ENCODE data around the gene BTBD17.
A peak's percentile ranks its signal among the peaks of the same experiment; 100 is the strongest.
"Not testable (repeated sequence)": the region's sequence is repeated elsewhere in the genome, so short reads cannot be mapped to it uniquely, and the experiment has no call there.

Gene BTBD17

GRCh38 chr17:74361230-74362068, at the start of gene BTBD17:
Gene BTBD17 (minus strand): TSS chr17:74361868. CDS start chr17:74361819, 49 bp downstream.
- no peaks in the 10 kb centered on the region for H3K36me3 ChIP-seq (ENCODE audit: control insufficient read depth, insufficient read depth, low read length)
- H3K9me3 ChIP-seq (ENCODE audit: control insufficient read depth, insufficient read depth, low read length) = no peaks in the 10 kb centered on the region
- peaks cover 22% of the 10 kb centered on the region for H3K27me3 ChIP-seq (ENCODE audit: control insufficient read depth, insufficient read depth, low read length)
- H3K27ac ChIP-seq (ENCODE audit: low read depth, low read length) = peak within 1 kb of the TSS; percentile 55
- H3K4me1 ChIP-seq (ENCODE audit: control insufficient read depth, insufficient read depth, low read length) = peaks cover 9% of the 10 kb centered on the region
- H3K9ac ChIP-seq (ENCODE audit: low read depth, low read length) = 0 out of 2 replicates have a peak within 1 kb of the TSS, but pooled peaks have one; percentile 5
- H3K4me3 ChIP-seq (ENCODE audit: low read depth, low read length) = 0 out of 2 replicates have a peak within 1 kb of the TSS, but pooled peaks have one; percentile 47

- Histone ChIP-seq H3K9me3 (ENCODE audit: control insufficient read depth, insufficient read depth, low read length) (peaks cover 3% of the 10 kb centered on the region; the same call in 1 of the 2 replicates), H3K4me3 (ENCODE audit: low read depth, low read length) (no peak overlapping the region), H3K36me3 (ENCODE audit: control insufficient read depth, insufficient read depth, low read length) (no peaks in the 10 kb centered on the region), H3K27ac (ENCODE audit: low read depth, low read length) (no peak overlapping the region), H3K27me3 (ENCODE audit: control insufficient read depth, insufficient read depth, low read length) (no peaks in the 10 kb centered on the region), H3K9ac (ENCODE audit: low read depth, low read length) (no peak overlapping the region), H3K4me1 (ENCODE audit: control insufficient read depth, insufficient read depth, low read length) (0 out of 2 replicates have a peak, but pooled peaks cover 4% of the 10 kb centered on the region)
Measured at GRCh38 chr17:74410001-74410443, 48.4 kb upstream of the BTBD17 start.

GRCh38 chr17:74408815-74409214, 47.1 kb upstream of the BTBD17 start:
- Histone ChIP-seq H3K36me3 (ENCODE audit: control insufficient read depth, insufficient read depth, low read length) (no peaks in the 10 kb centered on the region), H3K4me1 (ENCODE audit: control insufficient read depth, insufficient read depth, low read length) (peaks cover 15% of the 10 kb centered on the region), H3K9ac (ENCODE audit: low read depth, low read length) (no peak overlapping the region), H3K4me3 (ENCODE audit: low read depth, low read length) (no peak overlapping the region), H3K27ac (ENCODE audit: low read depth, low read length) (no peak overlapping the region), H3K9me3 (ENCODE audit: control insufficient read depth, insufficient read depth, low read length) (peaks cover 3% of the 10 kb centered on the region; the same call in 1 of the 2 replicates), H3K27me3 (ENCODE audit: control insufficient read depth, insufficient read depth, low read length) (no peaks in the 10 kb centered on the region)

- Histone ChIP-seq H3K27me3 (ENCODE audit: control insufficient read depth, insufficient read depth, low read length) (no peaks in the 10 kb centered on the region), H3K9ac (ENCODE audit: low read depth, low read length) (no peak overlapping the region)
Measured at GRCh38 chr17:74408262-74408661, 46.6 kb upstream of the BTBD17 start.

GRCh38 chr17:74407384-74407783, 45.7 kb upstream of the BTBD17 start:
- no peaks in the 10 kb centered on the region for H3K36me3 ChIP-seq (ENCODE audit: control insufficient read depth, insufficient read depth, low read length)
- no peaks in the 10 kb centered on the region for H3K27me3 ChIP-seq (ENCODE audit: control insufficient read depth, insufficient read depth, low read length)
- no peak overlapping the region for H3K4me3 ChIP-seq (ENCODE audit: low read depth, low read length)
- H3K27ac ChIP-seq (ENCODE audit: low read depth, low read length) = no peak overlapping the region
- peaks cover 3% of the 10 kb centered on the region; the same call in 1 of the 2 replicates for H3K9me3 ChIP-seq (ENCODE audit: control insufficient read depth, insufficient read depth, low read length)
- H3K9ac ChIP-seq (ENCODE audit: low read depth, low read length) = no peak overlapping the region
- peaks cover 19% of the 10 kb centered on the region for H3K4me1 ChIP-seq (ENCODE audit: control insufficient read depth, insufficient read depth, low read length)

More at GRCh38 chr17:74408262-74408661, 46.6 kb upstream of the BTBD17 start:
- Histone ChIP-seq H3K36me3 (ENCODE audit: control insufficient read depth, insufficient read depth, low read length) (no peaks in the 10 kb centered on the region), H3K4me1 (ENCODE audit: control insufficient read depth, insufficient read depth, low read length) (peaks cover 19% of the 10 kb centered on the region), H3K27ac (ENCODE audit: low read depth, low read length) (no peak overlapping the region), H3K4me3 (ENCODE audit: low read depth, low read length) (no peak overlapping the region), H3K9me3 (ENCODE audit: control insufficient read depth, insufficient read depth, low read length) (peaks cover 3% of the 10 kb centered on the region; the same call in 1 of the 2 replicates)

GRCh38 chr17:74405311-74405710, 43.6 kb upstream of the BTBD17 start:
- not testable (repeated sequence) for H3K9ac ChIP-seq (ENCODE audit: low read depth, low read length); H3K27ac ChIP-seq (ENCODE audit: low read depth, low read length); H3K9me3 ChIP-seq (ENCODE audit: control insufficient read depth, insufficient read depth, low read length); H3K4me3 ChIP-seq (ENCODE audit: low read depth, low read length); H3K27me3 ChIP-seq (ENCODE audit: control insufficient read depth, insufficient read depth, low read length); H3K36me3 ChIP-seq (ENCODE audit: control insufficient read depth, insufficient read depth, low read length)
- H3K4me1 ChIP-seq (ENCODE audit: control insufficient read depth, insufficient read depth, low read length) = peaks cover 19% of the 10 kb centered on the region

GRCh38 chr17:74404789-74405188, 43.1 kb upstream of the BTBD17 start:
- H3K27me3 ChIP-seq (ENCODE audit: control insufficient read depth, insufficient read depth, low read length) = no peaks in the 10 kb centered on the region
- H3K9me3 ChIP-seq (ENCODE audit: control insufficient read depth, insufficient read depth, low read length) = no peaks in the 10 kb centered on the region
- H3K36me3 ChIP-seq (ENCODE audit: control insufficient read depth, insufficient read depth, low read length) = no peaks in the 10 kb centered on the region
- H3K9ac ChIP-seq (ENCODE audit: low read depth, low read length) = 0 out of 2 replicates have a peak overlapping the region, but pooled peaks have one; percentile 27
- H3K27ac ChIP-seq (ENCODE audit: low read depth, low read length) = peak overlapping the region; percentile 28
- H3K4me3 ChIP-seq (ENCODE audit: low read depth, low read length) = 0 out of 2 replicates have a peak overlapping the region, but pooled peaks have one; percentile 12
- peaks cover 15% of the 10 kb centered on the region for H3K4me1 ChIP-seq (ENCODE audit: control insufficient read depth, insufficient read depth, low read length)

GRCh38 chr17:74404218-74404617, 42.5 kb upstream of the BTBD17 start:
- Histone ChIP-seq H3K9me3 (ENCODE audit: control insufficient read depth, insufficient read depth, low read length) (no peaks in the 10 kb centered on the region), H3K36me3 (ENCODE audit: control insufficient read depth, insufficient read depth, low read length) (no peaks in the 10 kb centered on the region), H3K27ac (ENCODE audit: low read depth, low read length) (peak overlapping the region; percentile 28), H3K4me1 (ENCODE audit: control insufficient read depth, insufficient read depth, low read length) (peaks cover 15% of the 10 kb centered on the region), H3K4me3 (ENCODE audit: low read depth, low read length) (0 out of 2 replicates have a peak overlapping the region, but pooled peaks have one; percentile 12), H3K27me3 (ENCODE audit: control insufficient read depth, insufficient read depth, low read length) (no peaks in the 10 kb centered on the region), H3K9ac (ENCODE audit: low read depth, low read length) (0 out of 2 replicates have a peak overlapping the region, but pooled peaks have one; percentile 27)

- Histone ChIP-seq H3K9me3 (ENCODE audit: control insufficient read depth, insufficient read depth, low read length) (no peaks in the 10 kb centered on the region), H3K27me3 (ENCODE audit: control insufficient read depth, insufficient read depth, low read length) (no peaks in the 10 kb centered on the region), H3K9ac (ENCODE audit: low read depth, low read length) (no peak overlapping the region), H3K27ac (ENCODE audit: low read depth, low read length) (no peak overlapping the region), H3K36me3 (ENCODE audit: control insufficient read depth, insufficient read depth, low read length) (no peaks in the 10 kb centered on the region), H3K4me1 (ENCODE audit: control insufficient read depth, insufficient read depth, low read length) (peaks cover 15% of the 10 kb centered on the region), H3K4me3 (ENCODE audit: low read depth, low read length) (no peak overlapping the region)
Measured at GRCh38 chr17:74403512-74404137, 42.0 kb upstream of the BTBD17 start.

GRCh38 chr17:74402048-74402447, 40.4 kb upstream of the BTBD17 start:
- H3K9me3 ChIP-seq (ENCODE audit: control insufficient read depth, insufficient read depth, low read length) = no peaks in the 10 kb centered on the region
- no peak overlapping the region for H3K27ac ChIP-seq (ENCODE audit: low read depth, low read length)
- H3K4me1 ChIP-seq (ENCODE audit: control insufficient read depth, insufficient read depth, low read length) = peaks cover 15% of the 10 kb centered on the region
- H3K36me3 ChIP-seq (ENCODE audit: control insufficient read depth, insufficient read depth, low read length) = no peaks in the 10 kb centered on the region
- H3K9ac ChIP-seq (ENCODE audit: low read depth, low read length) = no peak overlapping the region
- no peak overlapping the region for H3K4me3 ChIP-seq (ENCODE audit: low read depth, low read length)
- H3K27me3 ChIP-seq (ENCODE audit: control insufficient read depth, insufficient read depth, low read length) = no peaks in the 10 kb centered on the region

- H3K27ac ChIP-seq (ENCODE audit: low read depth, low read length) = no peak overlapping the region
- H3K27me3 ChIP-seq (ENCODE audit: control insufficient read depth, insufficient read depth, low read length) = no peaks in the 10 kb centered on the region
- H3K4me3 ChIP-seq (ENCODE audit: low read depth, low read length) = no peak overlapping the region
- H3K9ac ChIP-seq (ENCODE audit: low read depth, low read length) = no peak overlapping the region
- no peaks in the 10 kb centered on the region for H3K9me3 ChIP-seq (ENCODE audit: control insufficient read depth, insufficient read depth, low read length)
- no peaks in the 10 kb centered on the region for H3K36me3 ChIP-seq (ENCODE audit: control insufficient read depth, insufficient read depth, low read length)
- H3K4me1 ChIP-seq (ENCODE audit: control insufficient read depth, insufficient read depth, low read length) = no peaks in the 10 kb centered on the region
Measured at GRCh38 chr17:74396567-74396966, 34.9 kb upstream of the BTBD17 start.
